Epithelial cell of prostate (primary cell): ENCODE measurements around the gene KCNH8.

Experiments
- DNase-seq: peaks from one replicate; pipeline ENCODE4 v3.0.0-alpha.2; 2011; ENCODE audit warnings: low read depth, low spot score
- H3K27ac ChIP-seq: fragments of 450-650 bp; 2 replicates; pipeline ENCODE4 v1.5.1; 2017; ENCODE audit warnings: mild to moderate bottlenecking

Gene KCNH8

DNA sequence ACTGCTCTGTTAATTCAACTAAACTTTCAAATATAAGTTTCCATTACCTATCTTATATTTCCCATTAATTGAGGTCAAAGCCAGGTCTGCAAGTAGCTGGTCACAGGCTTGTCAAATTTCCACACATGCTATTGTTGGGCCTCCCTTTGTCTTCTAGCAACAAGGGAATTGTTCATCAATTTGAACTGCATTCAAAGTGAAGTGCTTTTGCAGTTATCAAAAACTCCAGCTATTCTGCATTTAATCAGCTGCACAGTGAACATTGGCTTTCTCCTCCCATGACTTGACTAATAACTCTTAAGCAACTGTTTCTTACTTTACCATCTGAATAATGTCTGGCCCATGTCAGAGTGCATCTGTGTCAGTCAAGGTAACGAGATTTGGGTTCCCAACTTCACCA is 198.4 kb downstream of the KCNH8 start:
- no peak overlapping the region for H3K27ac ChIP-seq
- no peak for DNase-seq

DNA sequence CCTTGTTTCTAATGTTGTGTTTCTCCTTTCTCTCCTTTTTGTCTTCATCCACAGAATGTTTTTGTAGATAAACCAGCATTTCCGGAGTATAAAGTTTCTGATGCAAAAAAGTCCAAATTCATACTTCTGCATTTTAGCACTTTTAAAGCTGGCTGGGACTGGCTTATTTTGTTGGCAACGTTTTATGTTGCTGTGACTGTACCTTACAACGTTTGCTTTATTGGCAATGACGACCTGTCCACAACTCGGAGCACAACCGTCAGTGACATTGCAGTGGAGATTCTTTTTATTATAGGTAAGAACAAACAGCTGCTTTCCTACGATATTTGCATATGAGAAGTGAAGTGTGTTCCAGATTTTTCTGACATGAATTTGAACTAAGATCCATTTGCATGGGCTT is 199.4 kb downstream of the KCNH8 start:
- DNase-seq = no peak
- H3K27ac ChIP-seq = no peak overlapping the region

DNA sequence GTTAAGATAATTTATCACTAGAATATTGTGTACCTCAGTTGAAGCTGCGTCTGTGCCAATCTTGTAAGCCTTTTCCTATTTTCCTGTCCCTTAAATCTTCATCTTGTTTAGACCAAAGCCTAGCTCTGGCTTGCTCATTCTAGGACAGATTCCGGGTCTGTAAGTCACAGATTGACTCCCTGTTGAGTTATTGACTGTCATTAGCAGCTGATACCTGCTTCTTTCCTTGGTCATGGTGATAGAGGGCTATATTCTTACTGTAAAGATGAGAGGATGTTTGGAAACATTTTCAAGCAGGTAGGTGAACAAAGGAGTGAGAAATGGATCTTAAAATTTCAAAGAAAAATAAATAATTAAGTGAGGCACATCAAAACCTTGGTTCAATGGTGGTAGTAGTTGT is 200.2 kb downstream of the KCNH8 start:
- DNase-seq = no peak
- no peak overlapping the region for H3K27ac ChIP-seq

DNA sequence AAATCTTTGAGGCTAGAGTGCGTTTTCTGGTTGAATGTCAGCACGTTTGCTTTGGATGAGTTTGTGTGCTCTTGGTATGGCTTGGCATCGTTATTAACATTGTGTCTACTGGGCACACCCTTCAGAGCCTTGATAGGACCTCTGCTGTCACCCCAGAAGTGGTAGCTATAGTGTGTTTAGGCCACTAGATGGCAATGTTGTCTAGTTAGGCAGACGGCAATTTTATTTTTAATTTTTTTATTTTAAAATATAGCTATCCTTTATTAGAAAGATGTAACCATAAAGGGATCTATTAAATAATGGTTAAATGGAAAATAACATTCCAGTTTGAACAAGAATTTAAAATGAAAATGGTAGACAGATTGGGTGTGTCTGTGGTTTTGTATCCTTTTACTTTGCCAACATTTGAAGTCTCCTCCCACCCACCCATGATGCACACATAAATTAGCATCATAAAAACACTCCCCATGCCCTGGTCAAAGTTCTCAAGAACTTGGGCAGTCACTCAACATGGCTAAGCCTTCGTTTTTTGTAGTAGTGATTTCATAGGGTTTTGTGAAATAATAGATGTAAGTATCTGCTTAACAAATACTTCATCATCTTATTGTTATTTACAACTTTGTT is 200.7 kb downstream of the KCNH8 start:
- H3K27ac ChIP-seq = no peak overlapping the region
- no peak for DNase-seq

DNA sequence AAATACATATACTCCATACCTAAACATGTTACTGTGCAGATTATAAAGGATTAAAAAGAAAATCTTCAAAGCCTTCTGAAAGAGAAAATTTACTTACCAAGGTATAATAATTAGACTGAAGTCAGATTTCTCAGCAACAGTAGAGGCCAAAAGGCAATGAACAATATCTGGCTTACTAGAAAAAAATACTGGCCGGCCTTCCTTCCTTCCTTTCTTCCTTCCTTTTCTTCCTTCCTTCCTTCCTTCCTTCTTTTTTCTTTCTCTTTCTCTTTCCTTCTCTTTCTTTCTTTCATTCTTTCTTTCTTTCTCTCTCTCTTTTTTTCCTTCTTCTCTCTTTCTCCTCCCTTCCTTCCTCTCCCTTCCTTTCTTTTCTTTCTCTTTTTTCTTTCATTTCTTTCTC is 209.6 kb downstream of the KCNH8 start:
- no peak overlapping the region for H3K27ac ChIP-seq
- DNase-seq = no peak

DNA sequence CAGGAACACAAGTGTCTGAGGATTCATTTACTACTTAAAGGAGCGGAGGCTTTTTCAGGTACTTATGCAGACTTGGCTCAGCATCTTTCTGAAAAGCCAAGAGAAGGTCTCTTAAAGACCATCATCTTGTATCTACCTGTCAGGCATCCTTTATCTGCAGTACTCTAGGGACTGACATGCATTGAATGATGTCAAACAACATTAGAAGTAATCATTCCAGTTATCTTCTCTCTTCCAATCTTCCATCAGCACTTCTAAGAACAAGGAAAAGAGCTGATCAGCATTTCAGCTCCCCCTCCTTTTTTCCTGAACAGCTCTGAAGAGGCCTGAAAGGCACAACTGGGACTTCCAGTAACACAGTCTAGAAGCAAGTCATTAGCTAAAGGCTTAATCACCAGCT is 214.8 kb downstream of the KCNH8 start:
- H3K27ac ChIP-seq = no peak overlapping the region
- no peak for DNase-seq

DNA sequence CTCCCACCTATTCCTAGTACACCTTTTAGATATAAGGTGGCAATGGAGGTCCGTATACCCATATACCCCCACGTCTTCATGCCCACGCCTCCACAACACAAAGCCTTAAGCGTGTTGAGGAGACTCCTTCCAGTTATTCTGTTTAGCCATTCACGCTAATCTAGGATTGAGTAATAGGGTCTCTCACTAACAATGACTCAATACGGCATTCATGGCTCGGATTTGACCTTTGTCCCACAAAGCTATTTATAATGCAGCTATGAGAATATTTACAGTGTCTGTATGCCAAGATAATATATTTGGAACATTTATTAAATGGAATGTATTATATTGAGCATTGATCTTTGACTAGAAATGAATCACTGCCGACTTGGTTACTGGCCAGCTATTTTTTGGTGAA is 215.8 kb downstream of the KCNH8 start:
- H3K27ac ChIP-seq = no peak overlapping the region
- no peak for DNase-seq

DNA sequence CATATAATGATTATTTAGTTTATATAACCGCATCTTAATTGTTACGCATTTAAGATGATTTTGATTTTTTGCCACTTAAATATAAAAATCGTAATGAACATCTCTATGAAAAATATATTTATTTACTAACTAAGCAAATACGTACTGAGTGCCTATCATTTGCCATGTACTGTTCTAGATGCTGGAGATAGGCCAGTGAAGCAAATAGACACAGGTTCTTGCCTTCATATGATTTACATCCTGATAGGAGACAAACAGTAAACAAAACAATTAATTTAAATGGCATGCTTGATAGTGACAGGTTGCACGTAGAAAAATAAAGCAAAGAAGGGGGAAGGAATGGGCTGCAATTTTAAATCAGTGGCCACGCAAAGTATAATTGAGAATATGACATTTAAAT is 217.2 kb downstream of the KCNH8 start:
- no peak for DNase-seq
- no peak overlapping the region for H3K27ac ChIP-seq

DNA sequence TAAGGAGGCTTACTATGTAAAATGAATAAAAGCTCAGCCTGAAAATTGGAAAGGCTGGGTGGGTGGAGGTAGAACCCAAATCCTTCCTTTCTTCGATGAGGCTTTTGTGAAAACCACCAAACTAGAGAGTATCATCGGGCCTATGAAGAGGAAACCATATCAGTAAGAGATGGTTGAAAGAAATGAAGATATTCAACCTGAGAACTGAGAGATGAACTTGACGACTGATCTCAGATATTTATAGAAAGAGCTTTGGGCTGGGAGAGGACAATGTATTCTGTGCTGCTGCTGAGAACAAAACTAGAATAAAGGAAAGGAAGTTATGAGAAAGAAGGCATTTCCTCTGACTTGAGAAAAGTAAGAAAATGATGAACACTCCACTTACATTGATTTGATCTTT is 236.6 kb downstream of the KCNH8 start:
- H3K27ac ChIP-seq = no peak overlapping the region
- no peak for DNase-seq

DNA sequence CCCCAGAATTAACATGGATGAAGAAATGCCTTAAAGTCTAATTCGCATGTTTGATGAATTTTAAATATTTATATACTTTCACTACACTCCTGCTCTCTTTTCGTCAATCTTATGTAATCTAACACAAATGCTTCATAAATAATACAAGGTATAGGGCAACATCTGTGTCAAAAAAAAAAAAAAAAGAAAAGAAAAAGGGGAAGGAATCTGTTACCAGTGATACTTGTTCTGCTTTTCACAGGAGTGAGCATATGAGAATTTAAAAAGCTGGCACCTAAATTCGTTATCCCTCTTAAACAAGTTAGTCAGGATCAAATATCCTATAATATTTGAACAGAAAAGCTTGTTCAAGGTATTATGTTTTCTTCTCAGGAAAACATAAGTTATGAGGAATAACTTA is 243.8 kb downstream of the KCNH8 start:
- DNase-seq = no peak
- no peak overlapping the region for H3K27ac ChIP-seq

DNA sequence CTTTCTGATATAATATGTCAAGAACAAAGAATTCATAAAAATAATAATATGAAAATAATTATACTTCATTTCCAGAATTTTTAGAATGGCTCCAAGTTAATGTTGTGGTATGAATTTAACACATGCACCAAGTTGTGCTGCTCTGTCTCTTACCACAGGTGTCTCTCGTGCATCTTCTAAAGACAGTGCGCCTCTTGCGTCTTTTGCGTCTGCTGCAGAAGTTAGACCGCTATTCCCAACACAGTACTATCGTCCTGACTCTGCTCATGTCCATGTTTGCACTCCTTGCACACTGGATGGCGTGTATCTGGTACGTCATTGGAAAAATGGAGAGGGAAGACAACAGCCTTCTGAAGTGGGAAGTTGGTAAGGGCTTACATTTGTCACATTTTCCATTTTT is 246.6 kb downstream of the KCNH8 start:
- H3K27ac ChIP-seq = no peak overlapping the region
- DNase-seq = no peak

DNA sequence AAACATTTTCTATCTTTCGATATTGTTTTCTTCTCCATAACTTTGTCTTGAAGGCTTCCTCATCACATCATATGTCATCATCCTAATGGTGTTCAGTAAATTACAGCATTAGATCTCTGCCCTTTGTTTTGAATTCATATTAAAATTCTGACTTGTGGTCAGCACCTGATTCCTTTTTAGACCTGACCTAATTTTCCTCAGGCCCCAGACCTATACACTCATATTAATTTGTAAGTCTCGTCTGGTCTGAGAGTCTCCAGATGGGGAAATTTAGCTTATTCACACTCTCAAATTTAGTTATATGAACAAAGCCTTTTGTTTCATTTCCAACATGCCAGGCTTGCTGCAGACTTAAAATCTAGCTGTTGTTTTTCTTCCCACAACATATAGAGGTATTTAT is 248.4 kb downstream of the KCNH8 start:
- no peak for DNase-seq
- no peak overlapping the region for H3K27ac ChIP-seq

DNA sequence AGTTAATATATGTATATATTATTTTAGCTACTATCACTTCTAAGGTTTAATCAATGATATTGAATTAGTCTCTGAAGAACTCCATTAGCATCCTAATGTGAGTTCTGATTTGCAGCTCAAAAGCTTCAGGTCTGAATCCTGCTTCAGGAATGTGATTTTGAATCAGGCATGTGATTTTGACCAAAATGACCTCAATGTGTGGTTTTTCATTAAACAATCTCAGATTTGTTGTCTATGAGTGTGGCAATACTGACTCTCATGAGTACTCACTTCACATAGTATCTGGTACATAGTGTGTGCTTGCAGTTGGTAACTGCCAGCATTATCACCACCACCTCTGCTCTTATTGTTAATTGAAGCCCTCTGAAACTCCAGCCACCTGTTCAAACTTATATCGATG is 251.0 kb downstream of the KCNH8 start:
- H3K27ac ChIP-seq = no peak overlapping the region
- DNase-seq = no peak

DNA sequence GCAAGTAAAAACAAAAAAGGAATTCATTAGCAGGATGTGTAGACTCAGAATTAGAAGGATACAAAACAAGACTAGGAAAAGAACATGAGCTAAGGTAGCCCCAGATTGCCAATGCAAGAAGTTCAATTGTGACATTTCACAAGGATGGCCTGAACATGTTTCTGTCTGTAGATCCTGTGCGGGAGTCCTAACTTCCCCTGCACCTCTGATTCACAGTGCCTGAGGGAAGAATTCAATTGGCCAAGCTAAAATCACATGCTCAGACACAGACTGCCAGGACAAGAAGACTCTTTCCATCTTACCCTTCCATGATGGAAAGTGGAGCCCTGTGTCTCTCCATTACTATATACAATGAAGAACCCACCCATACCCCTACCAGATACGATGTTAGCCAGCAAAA is 251.5 kb downstream of the KCNH8 start:
- no peak for DNase-seq
- no peak overlapping the region for H3K27ac ChIP-seq

DNA sequence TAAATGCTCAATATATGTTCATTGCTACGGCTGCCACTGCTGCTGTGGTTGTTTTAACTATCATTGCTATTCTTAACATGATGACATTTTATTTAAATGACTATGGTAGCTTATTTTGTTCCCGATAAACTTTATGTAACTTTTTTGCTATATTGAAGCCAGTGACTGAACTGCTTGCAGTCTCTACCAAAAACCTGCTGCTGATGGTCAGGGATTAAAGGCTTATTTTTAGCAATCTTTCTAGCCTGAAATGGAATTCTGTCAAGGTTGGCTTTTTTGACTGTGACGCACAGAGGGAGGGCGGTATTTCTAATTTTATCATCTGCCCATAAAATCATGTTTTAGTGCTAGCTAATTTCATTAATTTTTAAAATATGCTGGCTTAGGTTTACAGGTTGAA is 271.8 kb downstream of the KCNH8 start:
- no peak for DNase-seq
- no peak overlapping the region for H3K27ac ChIP-seq

DNA sequence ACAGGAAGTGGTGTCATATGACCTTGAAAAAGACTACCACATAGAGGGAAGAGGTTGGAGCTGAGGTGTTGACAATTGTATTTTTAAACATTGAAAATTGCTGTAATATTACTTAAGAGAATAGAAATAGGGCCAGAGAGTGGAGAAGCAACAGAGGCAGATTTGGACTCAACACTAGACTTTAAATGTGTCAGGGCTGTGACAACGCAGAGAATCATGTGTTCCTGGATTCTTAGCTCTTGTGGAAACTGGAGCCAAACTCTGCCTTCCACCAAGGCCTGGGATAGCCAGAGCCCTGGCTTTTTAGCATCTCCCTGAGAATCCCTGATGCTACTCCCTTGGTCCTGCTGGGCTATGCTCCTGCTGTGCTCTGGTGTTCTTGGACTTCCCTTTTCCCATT is 277.5 kb downstream of the KCNH8 start:
- DNase-seq = no peak
- H3K27ac ChIP-seq = no peak overlapping the region

DNA sequence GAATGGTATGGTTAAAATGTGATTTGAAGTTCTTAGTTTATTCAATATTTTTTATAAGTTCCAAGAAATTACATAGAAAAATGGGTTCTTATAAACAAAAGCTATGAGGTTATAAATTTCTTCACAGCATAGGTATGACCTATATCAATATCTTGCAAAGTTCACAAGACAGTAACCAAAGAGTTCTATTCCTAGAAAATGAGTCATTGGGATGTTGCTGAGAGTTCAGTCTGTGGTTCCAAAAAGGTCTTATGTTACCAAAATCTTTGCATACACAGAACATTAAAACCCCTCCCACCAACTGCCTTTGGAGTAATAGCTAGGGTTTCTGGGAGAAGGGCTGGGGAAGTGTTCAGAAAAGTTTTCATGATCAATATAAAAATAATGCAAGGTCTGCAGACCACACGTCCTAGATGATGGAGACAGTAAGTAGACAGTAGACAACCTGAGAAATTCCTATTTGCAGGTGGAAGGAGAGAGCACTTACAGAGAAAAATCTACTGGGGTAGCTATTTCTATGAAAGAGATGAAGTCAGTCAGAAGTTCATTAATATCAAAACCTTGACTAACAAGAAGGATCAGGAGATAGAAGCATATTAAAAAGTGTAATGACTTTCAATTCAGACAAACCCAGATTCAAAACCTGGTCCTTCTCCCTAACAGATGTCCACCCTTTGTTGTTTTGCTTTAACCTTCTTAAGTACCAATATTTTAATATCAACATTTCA is 279.3 kb downstream of the KCNH8 start:
- no peak for DNase-seq

DNA sequence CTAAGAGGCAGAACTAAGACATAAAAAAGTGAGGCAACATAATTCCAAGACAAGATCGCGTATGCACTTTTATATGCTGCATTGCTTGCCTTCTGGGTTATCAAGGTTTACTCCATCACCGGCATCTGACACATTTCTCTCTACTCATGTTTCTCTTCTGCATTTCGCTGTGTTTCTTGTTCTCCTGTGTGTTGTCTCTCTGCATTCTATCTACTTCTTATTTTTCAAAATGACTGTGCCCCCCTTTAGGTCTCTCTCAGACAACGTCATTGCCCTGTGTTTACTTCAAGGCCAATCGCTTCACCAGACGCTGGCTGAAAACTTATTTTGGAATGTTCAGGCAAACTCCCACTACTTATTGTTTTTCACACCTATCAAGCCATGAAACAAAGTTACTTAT is 280.4 kb downstream of the KCNH8 start:
- no peak for DNase-seq
- no peak overlapping the region for H3K27ac ChIP-seq

More for the DNA sequence above, 279.3 kb downstream of the KCNH8 start:
- no peak overlapping the region for H3K27ac ChIP-seq

DNA sequence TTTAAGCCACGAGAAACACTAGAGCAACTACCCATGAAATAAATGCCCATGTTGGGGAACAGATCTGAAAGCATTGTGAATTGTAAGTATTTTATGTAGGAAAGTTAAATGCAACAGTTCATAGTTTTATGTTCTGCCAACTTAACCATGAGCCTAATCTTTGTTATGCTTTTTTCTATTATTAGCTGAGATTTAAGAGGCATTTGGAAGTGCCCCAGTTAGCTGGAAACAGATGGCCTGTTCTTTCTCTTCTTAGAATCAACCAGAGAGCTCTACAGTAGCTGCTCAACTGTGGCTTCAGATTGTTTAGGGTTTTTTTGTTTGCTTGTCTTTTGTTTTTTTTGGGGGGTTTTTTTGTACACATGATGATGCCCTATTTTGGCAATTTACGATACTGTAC is 284.4 kb downstream of the KCNH8 start:
- no peak for DNase-seq

DNA sequence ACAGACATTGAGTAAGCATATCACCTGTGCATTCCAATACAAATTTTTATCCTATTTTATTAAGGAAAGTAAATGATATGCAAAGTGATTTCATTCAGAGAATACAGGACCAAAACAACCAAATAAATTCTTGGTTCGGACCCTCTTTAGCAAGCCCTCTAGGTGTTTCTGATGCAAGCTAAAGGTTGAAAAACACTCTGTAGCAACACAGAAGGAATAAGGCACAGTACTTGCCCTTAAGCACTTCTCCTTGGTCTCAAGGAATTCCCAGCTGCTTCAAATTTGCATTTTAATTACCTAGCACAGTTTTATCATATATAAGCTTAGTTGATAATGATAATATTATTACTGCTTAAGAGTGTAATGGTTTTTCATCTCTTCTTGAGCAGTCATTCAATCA is 288.4 kb downstream of the KCNH8 start:
- no peak for DNase-seq
- H3K27ac ChIP-seq = no peak overlapping the region

More for the DNA sequence above, 284.4 kb downstream of the KCNH8 start:
- H3K27ac ChIP-seq = no peak overlapping the region

DNA sequence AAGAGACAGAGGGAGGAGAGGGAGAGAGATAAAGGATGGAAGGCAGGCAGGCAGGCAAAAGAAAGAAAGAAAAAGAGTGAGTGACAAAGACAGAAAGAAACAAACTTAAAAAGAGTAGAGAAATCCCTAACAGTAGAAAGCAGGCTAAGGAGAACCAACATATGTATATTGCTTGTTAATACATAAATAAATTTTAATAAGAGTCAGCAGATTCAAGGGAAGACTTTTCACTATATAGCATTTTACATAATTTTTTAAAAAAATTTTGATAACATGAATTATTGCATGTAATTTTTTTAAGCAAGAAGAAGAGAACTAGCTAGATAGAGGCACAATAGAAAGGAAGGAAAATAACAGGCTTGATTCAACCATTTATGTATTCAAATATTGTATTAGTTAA is 291.6 kb downstream of the KCNH8 start:
- no peak for DNase-seq
- no peak overlapping the region for H3K27ac ChIP-seq

DNA sequence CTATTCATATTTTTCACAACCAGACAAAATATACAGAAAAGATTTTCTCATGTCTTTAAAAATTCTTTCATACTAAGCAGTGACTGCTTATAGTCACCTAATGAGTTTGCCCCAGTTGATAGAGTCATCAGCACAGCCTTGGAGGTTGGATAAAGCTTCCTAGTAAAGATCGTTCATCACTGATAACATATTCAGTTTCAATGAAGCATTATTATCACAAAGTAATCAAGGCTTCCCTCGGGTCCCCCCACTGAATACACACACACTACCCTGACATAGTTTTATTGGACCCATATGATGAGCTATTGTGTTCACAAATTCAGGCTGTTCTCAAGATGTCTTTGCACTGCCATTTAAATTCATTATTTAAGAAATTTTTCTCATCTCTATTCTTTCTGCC is 297.8 kb downstream of the KCNH8 start:
- H3K27ac ChIP-seq = no peak overlapping the region
- DNase-seq = no peak
